ENCODE measurements around the gene IVL. TPM values are rescaled to one million over a fixed set of nuclear protein-coding genes. Genes with fewer than 3 reads are reported as not detected.

Gene IVL
- total and polyA plus RNA-seq, 8 donors, result 0.12 TPM; not detected in 7

- intact Hi-C loops (cut with DNase I), result no loop called here
- no peaks in the 10 kb centered on the region for H3K4me1 ChIP-seq
Observed at GRCh38 chr1:152876827-152877226, 31.5 kb upstream of the IVL start.

GRCh38 chr1:152878042-152878441 lies 30.3 kb upstream of the IVL start, which contains the start of gene SMCP:
Gene SMCP (plus strand): TSS chr1:152878322. CDS start chr1:152884423, 6,101 bp downstream.
- intact Hi-C loops (cut with DNase I), result no loop called here

More at GRCh38 chr1:152876827-152877226, 31.5 kb upstream of the IVL start:
- H3K9me3 ChIP-seq, result no peaks in the 10 kb centered on the region
- no peak for ATAC-seq
- DNase-seq, result no peak
- H3K27me3 ChIP-seq, result no peaks in the 10 kb centered on the region
- TF ChIP-seq CTCF (IDR thresholded peaks at IDR 0.05), result no peak
- H3K36me3 ChIP-seq, result no peaks in the 10 kb centered on the region
- H3K4me3 ChIP-seq, result no peak overlapping the region
- no peak overlapping the region for H3K27ac ChIP-seq

GRCh38 chr1:152879559-152880198 lies 28.7 kb upstream of the IVL start:
- Histone ChIP-seq H3K27ac (no peak overlapping the region), H3K9me3 (no peaks in the 10 kb centered on the region), H3K4me1 (no peaks in the 10 kb centered on the region), H3K4me3 (no peak overlapping the region), H3K36me3 (no peaks in the 10 kb centered on the region), H3K27me3 (no peaks in the 10 kb centered on the region)
- ATAC-seq (no peak), DNase-seq (no peak)
- intact Hi-C loops (cut with DNase I), result no loop called here
- no peak for TF ChIP-seq CTCF (IDR thresholded peaks at IDR 0.05)

More at GRCh38 chr1:152878042-152878441, 30.3 kb upstream of the IVL start, which contains the start of gene SMCP:
- H3K4me3 ChIP-seq, result no peak within 1 kb of the TSS
- no peak for TF ChIP-seq CTCF (IDR thresholded peaks at IDR 0.05)
- H3K9me3 ChIP-seq, result no peaks in the 10 kb centered on the region
- ATAC-seq, result no peak
- H3K4me1 ChIP-seq, result no peaks in the 10 kb centered on the region
- no peaks in the 10 kb centered on the region for H3K27me3 ChIP-seq
- H3K27ac ChIP-seq, result no peak within 1 kb of the TSS
- no peak for DNase-seq
- H3K36me3 ChIP-seq, result no peaks in the 10 kb centered on the region

GRCh38 chr1:152880316-152880715 lies 28.0 kb upstream of the IVL start:
- H3K27me3 ChIP-seq, result no peaks in the 10 kb centered on the region

GRCh38 chr1:152880907-152881306 lies 27.4 kb upstream of the IVL start:
- Histone ChIP-seq H3K27me3 (no peaks in the 10 kb centered on the region), H3K27ac (no peak overlapping the region), H3K9me3 (no peaks in the 10 kb centered on the region), H3K36me3 (no peaks in the 10 kb centered on the region), H3K4me1 (no peaks in the 10 kb centered on the region), H3K4me3 (no peak overlapping the region)
- no peak for TF ChIP-seq CTCF (IDR thresholded peaks at IDR 0.05)
- DNase-seq (no peak), ATAC-seq (no peak)
- intact Hi-C loops (cut with DNase I), result no loop called here

More at GRCh38 chr1:152880316-152880715, 28.0 kb upstream of the IVL start:
- Histone ChIP-seq H3K4me3 (no peak overlapping the region), H3K9me3 (no peaks in the 10 kb centered on the region), H3K4me1 (no peaks in the 10 kb centered on the region), H3K27ac (no peak overlapping the region), H3K36me3 (no peaks in the 10 kb centered on the region)
- DNase-seq (no peak), ATAC-seq (no peak)
- intact Hi-C loops (cut with DNase I), result no loop called here
- TF ChIP-seq CTCF (IDR thresholded peaks at IDR 0.05), result no peak

All from left lung (tissue), 10 donors.